WERI-Rb-1 (cell line): Measurements from ENCODE around the gene WWP2.

Experiments used
- DNase-seq: peaks from one replicate; pipeline ENCODE4 v3.0.0-alpha.2; 2020
- H3K27ac ChIP-seq: fragments of 250-450 bp; sonication (Bioruptor Pico); 2 replicates; pipeline ENCODE4 v1.5.1; 2020; ENCODE audit warnings: mild to moderate bottlenecking, moderate library complexity
- H3K27me3 ChIP-seq: fragments of 250-450 bp; sonication (Bioruptor Pico); 2 replicates; pipeline ENCODE4 v1.5.1; 2021; ENCODE audit warnings: mild to moderate bottlenecking, low read depth, moderate library complexity; ENCODE audit not compliant: insufficient read depth, severe bottlenecking
- H3K36me3 ChIP-seq: fragments of 250-450 bp; sonication (Bioruptor Pico); 2 replicates; pipeline ENCODE4 v1.5.1; 2020; ENCODE audit warnings: mild to moderate bottlenecking, moderate library complexity
- H3K4me3 ChIP-seq: 2 replicates; pipeline ENCODE4 v1.5.1; 2011; ENCODE audit warnings: low read depth, mild to moderate bottlenecking, control low read depth, low read length
- H3K9me3 ChIP-seq: fragments of 250-450 bp; sonication (Bioruptor Pico); 2 replicates; pipeline ENCODE4 v1.5.1; 2021; ENCODE audit warnings: mild to moderate bottlenecking, moderate library complexity; ENCODE audit not compliant: severe bottlenecking
- TF ChIP-seq, protein P1 (sequence below): IDR thresholded peaks from 2 replicates; pipeline ENCODE4 v1.5.1; 2011; ENCODE audit warnings: low read depth, mild to moderate bottlenecking, control low read depth, inconsistent platforms, low read length

WWP2 gene

DNA sequence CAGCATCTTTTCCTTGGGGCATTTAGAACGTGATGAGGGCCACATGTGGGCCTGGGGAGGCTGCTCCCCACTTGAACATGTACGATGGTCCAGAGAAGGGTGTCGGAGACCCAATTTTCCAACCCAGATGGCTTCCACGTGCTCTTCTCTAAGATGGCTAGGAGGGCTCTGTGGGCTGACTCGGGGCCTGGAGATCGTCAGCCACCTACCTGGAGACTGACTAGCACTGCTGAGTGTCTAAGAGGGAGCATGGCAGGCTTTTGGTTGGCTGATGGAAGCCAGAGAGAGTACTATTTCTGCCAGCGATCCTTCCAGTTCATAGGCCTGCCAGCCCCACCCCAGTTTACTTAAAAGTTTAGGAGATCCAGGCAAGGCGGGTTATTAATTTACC lies 128.8 kb downstream of the WWP2 start:
- Histone ChIP-seq H3K27ac (no peak overlapping the region), H3K36me3 (peaks cover 5% of the 10 kb centered on the region)
- DNase-seq: no peak

DNA sequence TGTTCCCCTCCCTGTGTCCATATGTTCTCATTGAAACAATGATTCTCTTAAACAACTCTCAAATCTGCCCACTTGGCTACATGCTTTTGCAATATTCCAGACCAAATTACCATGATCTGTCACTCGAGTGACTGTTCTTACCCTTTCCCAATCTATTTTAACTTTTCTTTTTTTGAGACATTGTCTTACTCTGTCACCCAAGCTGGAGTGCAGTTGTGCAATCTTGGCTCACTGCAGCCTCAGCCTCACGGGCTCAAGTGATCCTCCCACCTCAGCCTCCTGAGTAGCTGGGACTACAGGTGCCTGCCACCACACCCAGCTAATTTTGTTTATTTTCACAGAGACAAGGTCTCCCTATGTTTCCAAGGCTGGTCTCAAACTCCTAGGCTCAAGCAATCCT lies 130.2 kb downstream of the WWP2 start:
- Histone ChIP-seq H3K4me3 (no peak overlapping the region), H3K36me3 (peaks cover 5% of the 10 kb centered on the region), H3K9me3 (no peaks in the 10 kb centered on the region), H3K27ac (no peak overlapping the region), H3K27me3 (no peaks in the 10 kb centered on the region)
- no peak for DNase-seq
- TF ChIP-seq, protein P1, sequence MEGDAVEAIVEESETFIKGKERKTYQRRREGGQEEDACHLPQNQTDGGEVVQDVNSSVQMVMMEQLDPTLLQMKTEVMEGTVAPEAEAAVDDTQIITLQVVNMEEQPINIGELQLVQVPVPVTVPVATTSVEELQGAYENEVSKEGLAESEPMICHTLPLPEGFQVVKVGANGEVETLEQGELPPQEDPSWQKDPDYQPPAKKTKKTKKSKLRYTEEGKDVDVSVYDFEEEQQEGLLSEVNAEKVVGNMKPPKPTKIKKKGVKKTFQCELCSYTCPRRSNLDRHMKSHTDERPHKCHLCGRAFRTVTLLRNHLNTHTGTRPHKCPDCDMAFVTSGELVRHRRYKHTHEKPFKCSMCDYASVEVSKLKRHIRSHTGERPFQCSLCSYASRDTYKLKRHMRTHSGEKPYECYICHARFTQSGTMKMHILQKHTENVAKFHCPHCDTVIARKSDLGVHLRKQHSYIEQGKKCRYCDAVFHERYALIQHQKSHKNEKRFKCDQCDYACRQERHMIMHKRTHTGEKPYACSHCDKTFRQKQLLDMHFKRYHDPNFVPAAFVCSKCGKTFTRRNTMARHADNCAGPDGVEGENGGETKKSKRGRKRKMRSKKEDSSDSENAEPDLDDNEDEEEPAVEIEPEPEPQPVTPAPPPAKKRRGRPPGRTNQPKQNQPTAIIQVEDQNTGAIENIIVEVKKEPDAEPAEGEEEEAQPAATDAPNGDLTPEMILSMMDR: no peak

More for the DNA sequence above, 128.8 kb downstream of the WWP2 start:
- TF ChIP-seq, protein P1: no peak
- Histone ChIP-seq H3K27me3 (no peaks in the 10 kb centered on the region), H3K9me3 (no peaks in the 10 kb centered on the region), H3K4me3 (no peak overlapping the region)

DNA sequence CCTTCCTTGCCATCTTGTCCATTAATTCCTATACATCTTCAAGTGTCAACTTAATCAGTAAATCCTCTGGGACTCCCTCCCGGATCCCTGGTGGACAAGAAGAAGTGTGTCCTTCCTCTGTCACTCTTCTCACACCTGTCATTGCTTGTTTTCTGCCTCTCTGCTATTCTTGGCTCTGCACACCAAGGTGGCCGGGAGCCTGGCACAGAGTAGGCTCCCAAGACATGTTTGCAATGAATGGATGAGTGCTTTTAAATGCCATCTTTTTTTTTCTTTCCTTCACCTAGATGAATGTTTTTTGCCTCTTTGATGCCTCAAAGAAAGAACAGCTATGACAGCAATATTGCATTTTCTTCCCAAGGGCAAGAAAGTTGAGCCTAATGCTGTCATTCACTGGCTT lies 131.0 kb downstream of the WWP2 start:
- no peaks in the 10 kb centered on the region for H3K27me3 ChIP-seq
- no peaks in the 10 kb centered on the region for H3K9me3 ChIP-seq
- H3K27ac ChIP-seq: no peak overlapping the region
- TF ChIP-seq, protein P1: no peak
- H3K36me3 ChIP-seq: peaks cover 4% of the 10 kb centered on the region
- no peak overlapping the region for H3K4me3 ChIP-seq
- DNase-seq: peak; percentile 9

DNA sequence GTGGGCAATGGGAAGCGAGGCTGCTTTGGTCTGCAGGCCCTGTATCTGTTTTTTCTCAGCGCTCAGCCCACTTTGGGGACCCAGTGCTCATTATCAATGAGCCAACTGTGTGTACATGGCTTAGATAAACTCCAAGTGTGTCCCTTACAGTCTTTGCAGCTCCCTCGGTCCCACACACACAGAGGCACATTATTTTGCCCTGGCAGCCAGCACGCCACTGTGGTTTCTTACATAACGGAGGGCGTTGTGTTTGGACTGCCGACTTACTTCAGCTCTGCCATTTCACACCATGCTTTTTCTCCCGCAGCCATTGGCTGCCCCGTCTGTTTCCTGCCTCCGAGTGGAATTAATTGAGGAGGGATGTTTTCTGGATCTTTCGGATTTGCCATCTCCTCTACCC lies 132.5 kb downstream of the WWP2 start:
- Histone ChIP-seq H3K9me3 (no peaks in the 10 kb centered on the region), H3K36me3 (0 out of 2 replicates have a peak, but pooled peaks cover under 1% of the 10 kb centered on the region), H3K27me3 (no peaks in the 10 kb centered on the region), H3K27ac (no peak overlapping the region), H3K4me3 (no peak overlapping the region)
- TF ChIP-seq, protein P1: no peak
- no peak for DNase-seq

DNA sequence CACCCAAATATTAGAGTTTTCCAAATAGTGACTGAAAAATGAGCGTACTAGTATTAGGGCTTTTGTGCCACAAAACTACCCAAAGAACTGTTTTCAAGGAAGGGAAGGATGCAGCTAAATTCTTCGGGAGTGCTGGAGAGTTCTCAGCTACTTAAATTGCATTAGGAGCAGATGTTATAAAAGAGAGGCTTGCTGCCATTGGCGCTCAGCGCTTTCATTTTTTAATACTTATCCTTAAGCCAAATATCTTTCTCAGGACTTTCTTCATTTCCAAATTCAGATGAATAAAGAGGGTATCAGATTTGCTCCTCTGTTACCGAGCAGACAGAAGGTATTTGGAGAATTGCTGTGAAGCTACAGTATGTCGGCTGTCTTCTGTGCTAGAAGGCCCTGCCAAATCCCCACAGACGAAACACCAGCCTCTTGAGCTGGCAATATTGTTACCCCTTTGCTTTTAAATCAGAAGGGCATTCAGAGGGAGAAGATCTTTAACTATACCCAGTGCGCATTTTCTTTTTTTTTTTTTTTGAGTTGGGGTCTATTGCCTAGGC lies 141.8 kb downstream of the WWP2 start:
- TF ChIP-seq, protein P1: no peak
- DNase-seq: no peak
- Histone ChIP-seq H3K36me3 (no peaks in the 10 kb centered on the region), H3K27me3 (no peaks in the 10 kb centered on the region), H3K9me3 (no peaks in the 10 kb centered on the region), H3K4me3 (no peak overlapping the region), H3K27ac (no peak overlapping the region)
